Astrocyte of the spinal cord (primary cell): ENCODE results near the gene MXD4.

ENCODE experiments used
- DNase-seq: peaks from one replicate; pipeline ENCODE4 v3.0.0; 2011; ENCODE audit warnings: low read depth, low spot score
- H3K4me3 ChIP-seq: 2 replicates; pipeline ENCODE4 v1.5.1; 2011; ENCODE audit warnings: low read depth, mild to moderate bottlenecking, low read length, moderate library complexity
- CTCF ChIP-seq: IDR thresholded peaks from 2 replicates; pipeline ENCODE4 v1.5.1; 2012; ENCODE audit warnings: low read depth, mild to moderate bottlenecking, low read length, inconsistent platforms
- in situ Hi-C: cut with HindIII; loops from 2 replicates; pipeline ENCODE4 v1.10.0; 2017; ENCODE audit warnings: low sequenced_read_pairs

Gene MXD4

GRCh38 chr4:2303121-2303685 lies 41.3 kb upstream of the MXD4 start:
- in situ Hi-C loops, result no loop called here
- no peak for DNase-seq
- TF ChIP-seq CTCF, result no peak
- H3K4me3 ChIP-seq, result no peak overlapping the region

GRCh38 chr4:2302387-2303119 lies 40.6 kb upstream of the MXD4 start:
- in situ Hi-C loops, result no loop called here
- DNase-seq, result no peak
- TF ChIP-seq CTCF, result no peak
- no peak overlapping the region for H3K4me3 ChIP-seq

- DNase-seq, result no peak
- no peak overlapping the region for H3K4me3 ChIP-seq
- TF ChIP-seq CTCF, result no peak
- in situ Hi-C loops, result no loop called here
Measured at GRCh38 chr4:2301806-2302205, 39.9 kb upstream of the MXD4 start.

GRCh38 chr4:2301225-2301642 lies 39.3 kb upstream of the MXD4 start:
- TF ChIP-seq CTCF, result no peak
- in situ Hi-C loops, result no loop called here
- DNase-seq, result no peak
- H3K4me3 ChIP-seq, result no peak overlapping the region

- TF ChIP-seq CTCF, result no peak
- DNase-seq, result no peak
- in situ Hi-C loops, result no loop called here
- H3K4me3 ChIP-seq, result no peak overlapping the region
Measured at GRCh38 chr4:2300431-2301224, 38.7 kb upstream of the MXD4 start.

GRCh38 chr4:2299794-2300193 lies 37.9 kb upstream of the MXD4 start:
- DNase-seq, result no peak
- TF ChIP-seq CTCF, result no peak
- no peak overlapping the region for H3K4me3 ChIP-seq
- in situ Hi-C loops, result no loop called here
